Mammary epithelial cell (primary cell): Measurements from ENCODE around the gene PAK6.

Experiments used
- CTCF ChIP-seq, 2 donors: IDR thresholded peaks in 1 of 2; conservative IDR thresholded peaks in 1 of 2; 2 replicates each; pipeline ENCODE4 v1.5.1; 2011 to 2012; ENCODE audit warnings: inconsistent platforms in 2 of 2, low read length in 2 of 2, mild to moderate bottlenecking in 2 of 2, control low read depth in 1 of 2, low read depth in 1 of 2; ENCODE audit not compliant: insufficient read depth in 1 of 2; ENCODE audit errors: extremely low read depth in 1 of 2
- EZH2 ChIP-seq: IDR thresholded peaks from 2 replicates; pipeline ENCODE4 v1.6.1; 2012; ENCODE audit warnings: low read length, inconsistent platforms, borderline replicate concordance

DNA sequence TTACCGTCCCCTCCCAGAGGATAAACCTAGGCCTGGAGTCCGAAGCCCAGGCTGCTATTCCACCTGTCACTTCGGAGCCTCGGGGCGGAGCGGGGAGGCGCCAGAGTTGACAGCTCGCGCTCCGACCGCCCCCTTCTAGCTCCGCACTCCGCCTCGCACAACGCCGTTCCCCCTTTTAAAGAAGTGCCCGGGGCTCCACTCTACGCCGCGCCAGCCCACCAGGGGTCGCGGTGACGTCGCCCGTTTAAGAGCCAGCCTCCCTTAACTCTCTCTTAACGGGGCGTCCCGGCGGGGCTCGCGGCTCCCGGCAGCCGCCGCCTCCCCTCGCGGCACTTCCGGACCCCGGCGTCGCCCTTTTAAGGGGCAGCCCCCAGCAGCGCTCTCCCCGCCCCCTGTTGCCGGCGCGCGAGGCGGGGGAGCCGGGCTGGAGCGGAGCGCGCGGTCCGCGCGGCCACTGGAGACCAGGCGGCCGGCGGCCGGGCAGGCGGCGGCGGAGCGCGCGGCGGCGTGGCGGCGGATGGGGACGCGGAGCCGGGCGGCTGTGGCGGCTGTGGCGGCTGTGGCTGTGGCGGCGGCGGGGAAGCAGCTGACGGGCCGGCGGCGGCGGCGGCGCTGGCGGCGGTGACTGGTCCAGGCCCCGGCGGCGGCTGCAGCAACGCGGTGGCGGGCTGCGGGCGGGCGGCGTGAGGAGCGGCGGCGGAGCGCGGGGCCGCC, 84.5 kb downstream of the PAK6 start, which contains the start of gene INAFM2:
- TF ChIP-seq CTCF (conservative IDR thresholded peaks at IDR 0.05 in 1 of 2, IDR thresholded peaks at IDR 0.05 in 1 of 2; ENCODE audit: extremely low read depth in 1 of 2, insufficient read depth in 1 of 2, low read depth in 1 of 2, low read length in 2 of 2) (peak; percentile 6 to 34), EZH2 (no peak)
